Right lobe of liver (tissue), 4 donors: ENCODE data around the gene LGI1.

Source experiments
- POLR2A ChIP-seq: fragments of 450-650 bp; IDR thresholded peaks from one replicate; pipeline ENCODE4 v1.6.1; 2017; ENCODE audit warnings: antibody characterized with exemption, mild to moderate bottlenecking
- TF ChIP-seq, protein P1 (sequence below), 4 donors: fragments of 200-600 bp in 3 of 4; fragments of 450-650 bp in 1 of 4; IDR thresholded peaks; one replicate each; pipeline versions ENCODE4 v1.5.1 to v1.8.0; 2016 to 2022; ENCODE audit warnings: antibody characterized with exemption in 4 of 4, mild to moderate bottlenecking in 2 of 4
- donor health status: DM: no; HTN: no; CAD: no.
- donor health status: DM: no; HTN: no; CAD: no.
- donor health status: DM: no; HTN: yes; CAD: no.

GRCh38 chr10:93813507-93814465, 56.0 kb downstream of the LGI1 start:
- TF ChIP-seq, protein P1, sequence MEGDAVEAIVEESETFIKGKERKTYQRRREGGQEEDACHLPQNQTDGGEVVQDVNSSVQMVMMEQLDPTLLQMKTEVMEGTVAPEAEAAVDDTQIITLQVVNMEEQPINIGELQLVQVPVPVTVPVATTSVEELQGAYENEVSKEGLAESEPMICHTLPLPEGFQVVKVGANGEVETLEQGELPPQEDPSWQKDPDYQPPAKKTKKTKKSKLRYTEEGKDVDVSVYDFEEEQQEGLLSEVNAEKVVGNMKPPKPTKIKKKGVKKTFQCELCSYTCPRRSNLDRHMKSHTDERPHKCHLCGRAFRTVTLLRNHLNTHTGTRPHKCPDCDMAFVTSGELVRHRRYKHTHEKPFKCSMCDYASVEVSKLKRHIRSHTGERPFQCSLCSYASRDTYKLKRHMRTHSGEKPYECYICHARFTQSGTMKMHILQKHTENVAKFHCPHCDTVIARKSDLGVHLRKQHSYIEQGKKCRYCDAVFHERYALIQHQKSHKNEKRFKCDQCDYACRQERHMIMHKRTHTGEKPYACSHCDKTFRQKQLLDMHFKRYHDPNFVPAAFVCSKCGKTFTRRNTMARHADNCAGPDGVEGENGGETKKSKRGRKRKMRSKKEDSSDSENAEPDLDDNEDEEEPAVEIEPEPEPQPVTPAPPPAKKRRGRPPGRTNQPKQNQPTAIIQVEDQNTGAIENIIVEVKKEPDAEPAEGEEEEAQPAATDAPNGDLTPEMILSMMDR (IDR thresholded peaks at IDR 0.05), result peak; percentile 71 to 85 (median 84)
- no peak for TF ChIP-seq POLR2A
